Embryonic facial prominence (tissue), 1 donor: ENCODE measurements around the gene KCNK16.

ENCODE experiments used
- DNase-seq: peaks from one replicate; pipeline ENCODE4 v3.0.0-alpha.2; 2016; ENCODE audit errors: extremely low spot score

The KCNK16 gene

DNA sequence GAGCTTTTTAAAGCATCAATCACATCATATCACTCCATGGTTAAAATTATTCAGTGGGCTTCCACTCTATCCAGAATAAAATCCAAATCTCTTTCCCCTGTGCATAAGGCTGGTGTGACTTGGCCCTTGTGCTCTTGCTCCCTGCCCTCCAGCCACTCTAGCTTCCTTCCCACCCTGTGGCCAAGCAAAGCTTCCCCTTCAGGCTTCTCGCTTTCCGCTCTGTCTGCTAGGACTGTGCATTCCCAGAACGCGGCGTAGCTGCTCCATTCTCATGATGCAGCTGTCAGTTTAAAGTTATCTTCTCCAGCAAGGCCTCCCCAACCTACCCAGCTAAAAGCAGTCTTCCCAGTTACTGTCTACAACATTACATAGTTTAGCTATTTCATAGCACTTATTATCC lies 19.4 kb upstream of the KCNK16 start:
- no peak for DNase-seq

- no peak for DNase-seq
Observed at GRCh38 chr6:39341352-39341751, 18.9 kb upstream of the KCNK16 start.

DNA sequence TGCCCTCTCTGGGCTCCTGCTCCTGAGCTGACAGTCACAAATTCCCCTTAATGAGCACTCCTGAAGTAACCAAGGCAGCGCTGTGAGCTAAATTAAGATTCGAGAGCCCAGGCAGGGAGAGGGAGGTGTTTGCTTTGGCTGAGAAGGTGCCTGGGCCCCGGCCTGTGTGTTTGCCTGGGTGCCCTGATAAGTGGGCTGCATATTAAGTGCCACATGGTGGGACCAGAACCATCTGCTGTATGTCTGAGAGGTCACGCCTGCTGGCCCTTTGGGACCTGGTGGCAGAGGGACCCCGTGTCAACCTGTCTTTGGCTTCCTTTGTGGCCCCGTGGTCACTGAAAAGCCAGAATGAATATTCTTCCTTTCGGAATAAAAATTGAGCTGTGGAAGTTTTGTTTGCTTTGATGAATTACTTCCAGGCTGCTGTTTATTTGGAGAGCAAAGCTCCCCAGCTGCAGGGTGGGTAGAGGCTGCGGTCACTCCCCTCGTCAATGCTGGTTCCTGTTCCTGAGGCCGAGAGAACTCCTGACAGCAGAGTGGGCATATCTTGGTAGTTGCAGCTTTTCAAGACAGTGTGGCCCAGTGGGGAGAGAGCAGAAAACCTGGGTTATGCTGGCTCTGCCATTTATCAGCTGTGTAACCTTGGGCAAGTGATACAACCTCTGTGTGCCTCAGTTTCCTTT lies 17.5 kb upstream of the KCNK16 start:
- DNase-seq, result no peak

GRCh38 chr6:39339096-39339867 lies 16.8 kb upstream of the KCNK16 start:
- DNase-seq, result no peak

GRCh38 chr6:39338397-39338796 lies 15.9 kb upstream of the KCNK16 start:
- no peak for DNase-seq

GRCh38 chr6:39335780-39336545 lies 13.5 kb upstream of the KCNK16 start:
- DNase-seq, result no peak

DNA sequence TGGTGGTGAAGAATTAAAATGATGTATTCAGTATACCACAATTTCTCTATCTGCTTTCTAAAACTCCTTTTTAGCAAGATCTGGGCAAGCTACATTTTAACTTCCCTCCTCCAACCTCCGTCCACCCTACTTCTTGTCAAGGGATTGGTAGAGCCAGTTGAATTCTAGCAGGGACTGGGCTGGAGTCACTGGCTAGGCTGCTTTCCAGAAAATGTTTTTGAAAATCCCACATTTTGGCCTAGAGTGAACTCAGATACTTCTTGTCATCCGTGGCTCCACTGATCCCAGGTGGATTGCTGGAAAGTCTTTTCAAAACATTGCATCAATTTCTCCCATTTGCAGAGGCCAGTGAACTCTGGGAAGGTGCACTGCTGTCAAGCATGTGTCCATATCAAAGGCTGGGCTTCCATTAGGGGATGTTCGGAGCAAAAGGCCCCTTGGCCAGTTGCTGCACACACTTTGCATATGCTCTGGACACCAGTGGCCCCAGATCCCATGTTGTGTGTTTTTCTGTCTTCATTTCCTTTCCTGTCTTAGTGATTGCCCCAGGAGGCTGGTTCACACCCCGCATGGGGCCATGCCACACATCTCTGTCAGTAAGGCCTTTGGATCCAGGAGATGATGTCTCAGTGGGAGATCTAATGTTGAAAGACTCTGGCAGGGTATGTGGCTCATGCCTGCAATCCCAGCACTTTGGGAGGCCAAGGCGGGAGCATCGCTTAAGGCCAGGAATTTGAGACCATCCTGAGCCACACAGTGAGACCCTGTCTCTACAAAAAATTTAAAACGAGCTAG lies 11.3 kb upstream of the KCNK16 start:
- DNase-seq, result no peak

GRCh38 chr6:39330476-39330875 lies 8.0 kb upstream of the KCNK16 start:
- DNase-seq, result no peak

GRCh38 chr6:39330057-39330456 lies 7.6 kb upstream of the KCNK16 start:
- DNase-seq, result no peak

DNA sequence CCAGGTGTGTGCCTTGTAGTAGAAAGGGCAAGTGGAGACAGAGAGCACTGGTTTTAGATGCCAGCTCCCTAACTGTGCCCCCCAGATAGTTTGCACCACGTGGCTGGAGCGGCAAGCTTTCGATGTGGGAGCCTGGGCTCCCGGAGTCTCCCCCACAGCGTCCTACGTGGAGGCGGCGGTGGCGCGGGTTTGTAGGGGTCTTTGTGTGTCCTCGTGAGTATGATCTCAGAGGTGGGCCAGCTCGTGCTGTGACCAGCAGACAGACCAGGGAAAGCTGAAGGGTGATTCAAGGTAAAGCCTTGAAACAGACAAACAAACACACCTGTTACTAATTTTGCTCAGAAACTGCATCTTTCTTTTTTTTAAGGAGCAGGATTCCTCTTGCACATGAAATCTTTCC lies 5.6 kb upstream of the KCNK16 start:
- no peak for DNase-seq

- DNase-seq, result no peak
Observed at GRCh38 chr6:39327507-39327906, 5.0 kb upstream of the KCNK16 start.

DNA sequence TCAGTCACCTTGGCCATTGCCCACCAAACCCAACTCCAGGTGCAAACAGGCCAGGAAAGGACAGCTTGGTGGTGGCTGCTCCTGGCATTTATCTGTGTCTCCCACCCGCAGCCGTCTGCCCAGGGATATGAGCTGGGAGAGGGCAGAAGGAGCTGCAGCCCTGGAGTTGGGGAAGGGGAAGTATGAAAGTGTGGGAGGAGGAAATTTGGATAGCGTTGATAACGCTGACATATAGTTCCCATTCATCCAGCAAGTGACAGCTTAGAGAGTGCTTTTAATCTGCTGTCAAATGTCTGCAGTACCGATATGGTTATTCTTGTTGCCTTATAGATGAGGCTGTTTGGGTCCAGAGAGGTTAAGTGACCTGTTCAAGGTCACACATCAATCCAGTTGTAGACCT lies 741 bp downstream of the KCNK16 start:
- DNase-seq, result no peak

- no peak for DNase-seq
Observed at GRCh38 chr6:39320363-39320984, 2.0 kb downstream of the KCNK16 start.

DNA sequence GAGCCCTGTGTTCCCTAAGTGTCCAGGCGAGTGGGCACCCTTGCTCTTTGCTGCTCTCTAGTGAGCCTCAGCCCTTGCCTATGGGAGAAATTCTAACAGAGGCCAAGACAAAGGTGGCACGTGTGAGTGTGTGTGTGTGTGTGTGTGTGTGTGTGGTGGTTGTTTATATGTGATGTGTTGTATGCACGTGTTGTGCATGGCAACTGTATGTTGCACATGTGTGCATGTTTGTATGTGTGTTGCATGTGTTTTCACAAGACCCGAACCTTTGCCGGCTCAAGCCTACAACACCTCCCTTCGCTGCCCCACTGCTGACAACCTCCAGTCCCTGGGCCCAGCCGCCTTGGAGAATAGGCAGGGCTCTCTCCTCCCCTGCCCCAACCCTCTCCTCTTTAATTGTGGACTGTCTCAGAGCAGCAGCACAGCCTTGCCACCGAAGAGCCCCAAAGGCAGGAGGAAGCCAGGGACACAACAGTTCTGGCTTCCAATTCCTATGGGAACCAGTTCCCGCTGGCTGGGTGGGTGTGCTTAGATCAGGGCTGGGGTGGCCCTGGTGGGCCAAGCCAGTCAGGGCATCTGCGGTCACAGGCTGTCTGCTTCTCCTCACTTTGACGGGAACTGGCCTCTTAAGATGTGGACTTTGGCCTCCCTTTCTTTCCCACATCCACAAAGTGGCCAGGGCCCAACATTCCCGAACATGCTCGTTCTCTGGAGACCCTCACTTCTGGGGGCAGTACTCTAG lies 2.7 kb downstream of the KCNK16 start:
- DNase-seq, result no peak

DNA sequence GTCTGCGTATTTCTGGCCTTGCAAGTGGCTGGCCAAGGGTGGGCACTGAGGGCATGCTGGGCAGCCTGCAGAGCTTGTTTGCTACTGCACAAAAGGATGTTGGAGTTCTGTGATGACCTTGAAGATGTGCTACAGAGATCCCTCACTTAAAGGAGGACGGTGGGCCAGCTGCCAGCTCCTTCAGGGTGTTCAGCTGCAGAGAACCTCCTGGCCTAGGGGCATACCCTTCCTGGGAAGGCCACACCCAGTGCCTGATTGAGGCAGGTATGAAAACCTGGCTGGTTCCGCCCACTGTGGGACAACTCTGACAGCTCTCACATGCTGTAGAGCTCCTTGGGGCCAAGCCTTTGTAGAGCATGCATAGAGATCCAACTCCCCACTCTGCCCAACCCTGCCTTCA lies 5.2 kb downstream of the KCNK16 start:
- no peak for DNase-seq

DNA sequence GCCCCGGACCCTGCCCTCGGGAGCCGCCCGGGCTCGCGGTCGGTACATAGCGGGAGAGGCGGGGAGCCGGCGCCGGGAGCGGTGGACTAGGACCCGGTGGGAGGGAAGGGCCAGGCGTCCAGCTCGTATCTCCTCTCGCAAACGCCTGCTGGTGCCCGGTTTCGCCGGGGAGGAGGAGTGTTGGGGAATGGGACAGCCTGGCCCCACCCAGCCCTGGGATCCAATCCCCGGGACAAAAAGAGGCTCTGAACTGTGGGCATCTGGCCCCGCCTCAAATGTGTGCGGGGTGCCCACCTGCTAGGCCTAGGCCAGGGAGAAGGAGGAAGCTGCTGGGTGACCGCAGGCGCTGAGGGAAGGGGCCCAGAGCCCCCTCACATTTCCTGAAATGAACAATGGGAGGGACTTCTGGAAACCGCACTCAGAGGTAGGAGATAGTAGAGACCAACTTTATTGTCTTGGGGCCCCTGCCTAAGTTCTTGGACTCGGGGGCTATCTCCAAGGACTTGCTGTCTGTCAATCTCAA lies 8.2 kb downstream of the KCNK16 start, which contains the start of gene KCNK17:
Gene KCNK17, minus strand, starts transcription at position 147 of the 523 bp plus-strand sequence. Its CDS starts 99 bp downstream, at position 48.
- DNase-seq, result no peak

DNA sequence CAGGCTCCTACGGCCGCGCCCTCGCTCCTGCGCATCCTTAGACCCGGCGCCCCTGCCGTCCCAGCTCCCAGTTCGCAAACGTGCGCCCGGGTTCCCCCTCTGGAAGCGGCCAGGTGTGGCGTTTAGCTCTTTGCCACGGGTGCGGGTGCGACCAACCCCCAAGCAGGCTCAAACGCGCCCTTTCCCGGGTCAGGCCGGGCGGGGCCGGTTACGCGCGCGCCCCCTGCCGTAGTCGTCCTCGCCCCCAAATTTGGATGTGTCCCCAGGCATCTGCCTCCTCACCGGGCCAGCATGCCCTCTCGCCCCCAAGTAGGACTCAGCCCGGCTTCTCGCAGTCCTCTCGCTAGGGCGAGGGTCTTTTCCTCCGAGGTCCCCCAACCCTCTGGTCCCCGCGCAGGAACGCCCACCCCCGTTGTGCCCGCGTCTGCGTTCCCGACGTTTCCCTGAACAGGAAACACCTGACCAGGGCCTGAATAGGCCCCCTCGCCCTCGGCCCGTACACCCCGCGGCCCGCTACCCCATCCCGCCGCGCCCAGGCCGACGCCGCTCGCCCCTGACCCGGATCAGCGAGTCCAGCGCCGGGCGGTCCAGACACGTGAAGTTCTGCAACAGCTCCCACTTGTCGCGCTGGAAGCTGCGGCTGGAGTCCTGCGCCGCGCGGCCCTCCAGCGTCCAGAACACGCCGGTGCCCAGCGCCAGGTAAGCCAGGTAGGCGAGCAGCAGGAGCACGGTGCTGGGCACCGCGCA lies 8.8 kb downstream of the KCNK16 start:
- no peak for DNase-seq

GRCh38 chr6:39312912-39313525 lies 9.5 kb downstream of the KCNK16 start:
- DNase-seq, result no peak

DNA sequence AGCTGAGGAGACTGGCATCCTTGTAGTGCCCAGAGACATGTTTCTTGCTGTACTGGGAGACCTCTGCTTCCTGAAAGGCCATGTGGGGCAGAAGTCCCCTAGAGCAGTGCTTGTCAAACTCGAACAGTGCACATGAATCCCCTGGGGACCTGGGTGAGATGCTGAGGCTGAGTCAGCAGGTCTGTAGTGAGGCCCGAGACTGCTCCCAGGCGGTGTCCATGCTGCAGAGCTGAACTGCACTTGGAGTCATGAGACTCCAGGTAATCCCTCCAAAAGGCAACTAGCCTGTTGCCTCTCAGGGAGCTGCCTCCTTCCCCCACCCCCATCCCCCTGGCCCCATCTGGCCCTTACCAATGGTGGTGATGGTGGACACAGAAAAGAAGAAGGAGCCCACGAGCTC lies 12.0 kb downstream of the KCNK16 start:
- DNase-seq, result no peak
